HepG2 (cell line): Measurements from ENCODE around the gene SIGLEC1. TPM values are rescaled to one million over a fixed set of nuclear protein-coding genes. Genes with fewer than 3 reads are reported as not detected.

ENCODE experiments used
- CBFB ChIP-seq: sonication (generic); formaldehyde crosslinking; IDR thresholded peaks from 2 replicates; pipeline ENCODE4 v1.4.0; 2020; ENCODE audit warnings: missing genetic modification reagents
- ELF3 ChIP-seq: IDR thresholded peaks from 2 replicates; pipeline ENCODE4 v1.6.1; 2016; ENCODE audit warnings: missing genetic modification reagents, missing compliant biosample characterization
- FOSL2 ChIP-seq: sonication (generic); formaldehyde crosslinking; IDR thresholded peaks from 2 replicates; pipeline ENCODE4 v1.4.0; 2020; ENCODE audit warnings: missing genetic modification reagents
- FOXA1 ChIP-seq, 2 experiments: fragments of 450-650 bp in 1 of 2; sonication (generic) in 1 of 2; formaldehyde crosslinking in 1 of 2; IDR thresholded peaks; 2 replicates each; pipeline versions ENCODE4 v1.4.0 to v1.6.1; 2016 to 2020; ENCODE audit warnings: missing genetic modification reagents in 1 of 2
- FOXJ3 ChIP-seq: sonication (generic); formaldehyde crosslinking; IDR thresholded peaks from 2 replicates; pipeline ENCODE4 v1.4.0; 2020; ENCODE audit warnings: missing genetic modification reagents, mild to moderate bottlenecking, borderline replicate concordance
- KAT8 ChIP-seq: IDR thresholded peaks from 2 replicates; pipeline ENCODE4 v1.6.1; 2016; ENCODE audit warnings: missing genetic modification reagents, missing compliant biosample characterization
- KDM2A ChIP-seq: sonication (generic); formaldehyde crosslinking; IDR thresholded peaks from 2 replicates; pipeline ENCODE4 v1.4.0; 2020; ENCODE audit warnings: low read depth, missing genetic modification reagents, borderline replicate concordance
- RELA ChIP-seq: sonication (generic); formaldehyde crosslinking; IDR thresholded peaks from 2 replicates; pipeline ENCODE4 v1.4.0; 2020; ENCODE audit warnings: missing genetic modification reagents
- SMAD3 ChIP-seq: sonication (generic); formaldehyde crosslinking; IDR thresholded peaks from 2 replicates; pipeline ENCODE4 v1.4.0; 2020; ENCODE audit warnings: missing genetic modification reagents
- THAP8 ChIP-seq: sonication (generic); formaldehyde crosslinking; IDR thresholded peaks from 2 replicates; pipeline ENCODE4 v1.5.1; 2020; ENCODE audit warnings: missing genetic modification reagents, mild to moderate bottlenecking, borderline replicate concordance
- ZHX1 ChIP-seq: sonication (generic); formaldehyde crosslinking; IDR thresholded peaks from 2 replicates; pipeline ENCODE4 v1.8.1; 2022; ENCODE audit warnings: low read depth, mild to moderate bottlenecking, missing genetic modification reagents
- ZNF205 ChIP-seq: IDR thresholded peaks from 2 replicates; pipeline ENCODE4 v1.6.1; 2018; ENCODE audit warnings: missing biosample characterization, missing genetic modification reagents
- ZNF274 ChIP-seq: sonication (generic); formaldehyde crosslinking; IDR thresholded peaks from 2 replicates; pipeline ENCODE4 v1.5.1; 2020; ENCODE audit warnings: mild to moderate bottlenecking, missing genetic modification reagents
- ZNF333 ChIP-seq: sonication (generic); formaldehyde crosslinking; IDR thresholded peaks from 2 replicates; pipeline ENCODE4 v1.4.0; 2020; ENCODE audit warnings: mild to moderate bottlenecking, missing genetic modification reagents, borderline replicate concordance
- ZNF335 ChIP-seq: sonication (generic); formaldehyde crosslinking; IDR thresholded peaks from 2 replicates; pipeline ENCODE4 v1.4.0; 2020; ENCODE audit warnings: missing genetic modification reagents
- ZNF550 ChIP-seq: sonication (generic); formaldehyde crosslinking; IDR thresholded peaks from 2 replicates; pipeline ENCODE4 v1.4.0; 2020; ENCODE audit warnings: mild to moderate bottlenecking, missing genetic modification reagents, borderline replicate concordance
- ZNF644 ChIP-seq: IDR thresholded peaks from 2 replicates; pipeline ENCODE4 v1.6.1; 2016; ENCODE audit warnings: low read depth
- ZSCAN5A ChIP-seq: sonication (generic); formaldehyde crosslinking; IDR thresholded peaks from 2 replicates; pipeline ENCODE4 v1.8.0; 2022; ENCODE audit warnings: mild to moderate bottlenecking, missing genetic modification reagents, borderline replicate concordance
- polyA plus RNA-seq, 8 experiments: library from polyadenylated mRNA; depleted of rRNA in 3 of 8; stranded (reverse) in 7 of 8; unstranded in 1 of 8; fragments of >200 nt; fragmentation: Illumina TruSeq in 4 of 8; extraction: Trizol in 4 of 8; gene quantifications; 2 replicates each; pipeline versions ENCODE4 v1.2.1 to v1.2.3, GENCODE V29; 2011 to 2016; ENCODE audit warnings: low read depth in 4 of 8, missing spikeins in 1 of 8, mixed read lengths in 1 of 8; ENCODE audit not compliant: insufficient read depth in 1 of 8
- total RNA-seq, 5 experiments: library from RNA; depleted of rRNA; stranded (reverse); fragments of >200 nt; fragmentation: Illumina TruSeq; extraction: Trizol; gene quantifications; 2 replicates each; pipeline ENCODE4 v1.2.3, GENCODE V29; 2016; ENCODE audit warnings: low read depth in 1 of 5
- TF ChIP-seq, protein P1 (sequence below): sonication (generic); formaldehyde crosslinking; IDR thresholded peaks from 2 replicates; pipeline ENCODE4 v1.4.0; 2020; ENCODE audit warnings: missing genetic modification reagents
- TF ChIP-seq, protein P2 (sequence below): IDR thresholded peaks from 2 replicates; pipeline ENCODE4 v1.6.1; 2016; ENCODE audit warnings: control low read depth
- TF ChIP-seq, protein P3 (sequence below): sonication (generic); formaldehyde crosslinking; IDR thresholded peaks from 2 replicates; pipeline ENCODE4 v1.8.0; 2022; ENCODE audit warnings: missing genetic modification reagents, mild to moderate bottlenecking, inconsistent platforms, borderline replicate concordance

The SIGLEC1 gene
- total and polyA plus RNA-seq, 2 of the 13 experiments (the other 11 are each of a cell fraction or from before 2014, with no cell fraction given), result 0.01 TPM; not detected in 1

DNA sequence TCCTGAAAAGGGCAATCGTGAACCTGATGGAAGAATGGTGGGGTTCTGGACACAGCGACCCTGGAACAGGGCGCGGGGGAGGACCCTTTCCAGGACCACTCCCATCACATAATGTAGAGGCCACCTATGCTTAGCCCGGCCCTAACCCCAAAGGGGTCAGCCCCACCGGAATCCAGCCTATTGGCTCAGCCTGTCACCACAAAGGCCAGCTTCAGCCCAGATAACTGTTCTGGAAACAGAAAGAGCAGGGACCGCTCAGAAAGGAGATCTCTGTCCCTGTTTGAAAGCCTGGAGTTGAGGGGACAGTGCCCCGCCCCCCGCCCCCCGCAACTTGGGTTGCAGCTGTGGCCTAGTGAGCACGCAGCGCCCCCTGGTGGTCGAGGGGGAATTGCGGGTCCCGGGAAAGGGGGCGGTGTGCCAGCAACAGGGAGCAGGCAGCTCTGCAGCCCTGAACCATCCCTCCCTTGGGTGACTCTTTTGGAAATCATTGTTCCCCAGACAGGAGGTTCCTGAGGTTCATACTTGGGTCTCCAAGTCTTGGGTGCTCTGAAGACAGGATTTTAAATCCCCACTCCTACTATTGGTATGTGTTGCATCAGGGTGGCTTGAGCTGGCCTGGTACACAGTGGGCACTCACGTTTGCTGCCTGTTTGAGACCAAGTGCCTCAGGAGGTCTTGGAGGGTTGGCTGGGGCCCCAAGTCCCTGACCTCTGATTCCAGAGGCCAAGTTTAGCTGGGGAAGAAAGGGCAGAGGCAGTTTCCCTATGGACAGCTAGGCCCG lies 1.5 kb downstream of the SIGLEC1 start (continued):
- TF ChIP-seq RELA (CRISPR knock-in tag) (peak; percentile 58; the same call in 1 of the 2 replicates), ZNF333 (CRISPR knock-in tag) (no peak), FOXJ3 (CRISPR knock-in tag) (no peak), ZSCAN5A (CRISPR knock-in tag) (no peak), FOSL2 (CRISPR knock-in tag) (peak; percentile 30; the same call in 1 of the 2 replicates), THAP8 (no peak), ELF3 (no peak), KDM2A (CRISPR knock-in tag) (peak; percentile 83), ZHX1 (CRISPR knock-in tag) (no peak), ZNF550 (CRISPR knock-in tag) (no peak), KAT8 (peak; percentile 39; the same call in 1 of the 2 replicates), CBFB (0 out of 2 replicates have a peak, but pooled peaks have one; percentile 56), ZNF335 (CRISPR knock-in tag) (no peak), SMAD3 (peak; percentile 73; the same call in 1 of the 2 replicates), ZNF644 (CRISPR knock-in tag) (no peak), FOXA1 (IDR thresholded peaks at IDR 0.05) (no peak), FOXA1 (CRISPR knock-in tag; IDR thresholded peaks at IDR 0.05) (no peak), ZNF274 (CRISPR knock-in tag) (peak; percentile 58; the same call in 1 of the 2 replicates), ZNF205 (CRISPR knock-in tag) (0 out of 2 replicates have a peak, but pooled peaks have one; percentile 44)
- TF ChIP-seq, protein P1, sequence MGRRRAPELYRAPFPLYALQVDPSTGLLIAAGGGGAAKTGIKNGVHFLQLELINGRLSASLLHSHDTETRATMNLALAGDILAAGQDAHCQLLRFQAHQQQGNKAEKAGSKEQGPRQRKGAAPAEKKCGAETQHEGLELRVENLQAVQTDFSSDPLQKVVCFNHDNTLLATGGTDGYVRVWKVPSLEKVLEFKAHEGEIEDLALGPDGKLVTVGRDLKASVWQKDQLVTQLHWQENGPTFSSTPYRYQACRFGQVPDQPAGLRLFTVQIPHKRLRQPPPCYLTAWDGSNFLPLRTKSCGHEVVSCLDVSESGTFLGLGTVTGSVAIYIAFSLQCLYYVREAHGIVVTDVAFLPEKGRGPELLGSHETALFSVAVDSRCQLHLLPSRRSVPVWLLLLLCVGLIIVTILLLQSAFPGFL, result no peak
- TF ChIP-seq, protein P2, sequence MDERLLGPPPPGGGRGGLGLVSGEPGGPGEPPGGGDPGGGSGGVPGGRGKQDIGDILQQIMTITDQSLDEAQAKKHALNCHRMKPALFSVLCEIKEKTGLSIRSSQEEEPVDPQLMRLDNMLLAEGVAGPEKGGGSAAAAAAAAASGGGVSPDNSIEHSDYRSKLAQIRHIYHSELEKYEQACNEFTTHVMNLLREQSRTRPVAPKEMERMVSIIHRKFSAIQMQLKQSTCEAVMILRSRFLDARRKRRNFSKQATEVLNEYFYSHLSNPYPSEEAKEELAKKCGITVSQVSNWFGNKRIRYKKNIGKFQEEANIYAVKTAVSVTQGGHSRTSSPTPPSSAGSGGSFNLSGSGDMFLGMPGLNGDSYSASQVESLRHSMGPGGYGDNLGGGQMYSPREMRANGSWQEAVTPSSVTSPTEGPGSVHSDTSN, result no peak
- TF ChIP-seq, protein P3, sequence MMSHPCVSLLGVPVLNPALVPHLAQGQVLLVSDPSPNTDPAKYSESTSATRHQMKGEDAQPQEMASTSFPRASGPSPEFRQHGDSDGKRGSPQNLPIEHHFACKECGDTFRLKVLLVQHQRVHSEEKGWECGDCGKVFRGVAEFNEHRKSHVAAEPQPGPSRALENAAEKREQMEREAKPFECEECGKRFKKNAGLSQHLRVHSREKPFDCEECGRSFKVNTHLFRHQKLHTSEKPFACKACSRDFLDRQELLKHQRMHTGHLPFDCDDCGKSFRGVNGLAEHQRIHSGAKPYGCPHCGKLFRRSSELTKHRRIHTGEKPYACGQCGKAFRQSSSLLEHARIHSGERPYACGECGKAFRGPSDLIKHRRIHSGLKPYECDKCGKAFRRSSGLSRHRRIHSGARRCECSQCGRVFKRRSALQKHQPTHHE, result no peak
